Liver (tissue), 9 donors: Measurements from ENCODE around the gene ASTN1. TPM values are rescaled to one million over a fixed set of nuclear protein-coding genes. Genes with fewer than 3 reads are reported as not detected.

Experiments
- DNase-seq: peaks from one replicate; pipeline ENCODE4 v3.0.0-alpha.2; 2017; ENCODE audit warnings: low spot score
- H3K27ac ChIP-seq, 2 donors: one replicate each; pipeline ENCODE4 v1.7.0; 2013; ENCODE audit warnings: inconsistent platforms in 2 of 2, low read length in 2 of 2, control low read depth in 1 of 2, low read depth in 1 of 2, mild to moderate bottlenecking in 1 of 2
- H3K27me3 ChIP-seq, 4 donors: one replicate each; pipeline versions ENCODE4 v1.6.1 to v1.7.0; 2013; ENCODE audit warnings: low read length in 3 of 4, inconsistent platforms in 1 of 4, mild to moderate bottlenecking in 1 of 4, moderate library complexity in 1 of 4; ENCODE audit not compliant: control insufficient read depth in 4 of 4, insufficient read depth in 4 of 4
- H3K36me3 ChIP-seq, 4 donors: one replicate each; pipeline versions ENCODE4 v1.6.1 to v1.7.0; 2013; ENCODE audit warnings: low read length in 3 of 4, mild to moderate bottlenecking in 3 of 4, low read depth in 1 of 4, moderate library complexity in 1 of 4; ENCODE audit not compliant: control insufficient read depth in 4 of 4, insufficient read depth in 3 of 4
- H3K4me1 ChIP-seq, 4 donors: one replicate each; pipeline versions ENCODE4 v1.6.1 to v1.7.0; 2013; ENCODE audit warnings: low read length in 3 of 4, mild to moderate bottlenecking in 3 of 4, moderate library complexity in 1 of 4; ENCODE audit not compliant: control insufficient read depth in 4 of 4, insufficient read depth in 4 of 4
- H3K4me3 ChIP-seq, 3 donors: one replicate each; pipeline versions ENCODE4 v1.6.1 to v1.7.0; 2013; ENCODE audit warnings: low read length in 3 of 3, control low read depth in 1 of 3, low read depth in 1 of 3, mild to moderate bottlenecking in 1 of 3
- H3K9ac ChIP-seq, 2 donors: one replicate each; pipeline ENCODE4 v1.7.0; 2013; ENCODE audit warnings: low read length in 2 of 2, mild to moderate bottlenecking in 2 of 2, moderate library complexity in 2 of 2, control low read depth in 1 of 2, low read depth in 1 of 2
- H3K9me3 ChIP-seq, 4 donors: one replicate each; pipeline versions ENCODE4 v1.6.1 to v1.7.0; 2013; ENCODE audit warnings: low read length in 3 of 4; ENCODE audit not compliant: control insufficient read depth in 4 of 4
- ATF3 ChIP-seq: IDR thresholded peaks from 2 replicates; pipeline ENCODE4 v1.6.1; 2016; ENCODE audit warnings: antibody characterized with exemption
- EGR1 ChIP-seq, 2 donors: IDR thresholded peaks; 2 replicates each; pipeline ENCODE4 v1.6.1; 2016 to 2018; ENCODE audit warnings: antibody characterized with exemption in 2 of 2, low read depth in 2 of 2
- FOXA1 ChIP-seq: IDR thresholded peaks from 2 replicates; pipeline ENCODE4 v1.6.1; 2016; ENCODE audit warnings: antibody characterized with exemption
- FOXA2 ChIP-seq: IDR thresholded peaks from 2 replicates; pipeline ENCODE4 v1.6.1; 2016; ENCODE audit warnings: antibody characterized with exemption
- HNF4A ChIP-seq, 2 donors: conservative IDR thresholded peaks; 2 replicates each; pipeline ENCODE4 v1.6.1; 2016; ENCODE audit warnings: antibody characterized with exemption in 2 of 2, mild to moderate bottlenecking in 2 of 2
- HNF4G ChIP-seq: IDR thresholded peaks from 2 replicates; pipeline ENCODE4 v1.6.1; 2016; ENCODE audit warnings: antibody characterized with exemption
- JUND ChIP-seq, 2 donors: IDR thresholded peaks; 2 replicates each; pipeline ENCODE4 v1.6.1; 2016; ENCODE audit warnings: antibody characterized with exemption in 2 of 2
- MAX ChIP-seq: IDR thresholded peaks from 2 replicates; pipeline ENCODE4 v1.6.1; 2016; ENCODE audit warnings: antibody characterized with exemption
- RAD21 ChIP-seq, 2 donors: IDR thresholded peaks; 2 replicates each; pipeline ENCODE4 v1.6.1; 2016; ENCODE audit warnings: antibody characterized with exemption in 2 of 2, mild to moderate bottlenecking in 2 of 2
- RXRA ChIP-seq, 2 donors: IDR thresholded peaks; 2 replicates each; pipeline ENCODE4 v1.6.1; 2017 to 2018; ENCODE audit warnings: antibody characterized with exemption in 2 of 2, mild to moderate bottlenecking in 1 of 2
- YY1 ChIP-seq: IDR thresholded peaks from 2 replicates; pipeline ENCODE4 v1.6.1; 2016; ENCODE audit warnings: antibody characterized with exemption, mild to moderate bottlenecking
- ZBTB33 ChIP-seq: IDR thresholded peaks from 2 replicates; pipeline ENCODE4 v1.6.1; 2016; ENCODE audit warnings: antibody characterized with exemption
- WGBS: extraction: QIAGEN DNeasy Blood & Tissue Kit; methylation state at CpG from one replicate; pipeline ENCODE4 v1.1.7; 2013; 5-methylcytosine and 5-hydroxymethylcytosine counted together
- polyA plus RNA-seq, 2 donors: library from polyadenylated mRNA; stranded (reverse) in 1 of 2; unstranded in 1 of 2; fragments of 200-250 nt in 1 of 2; fragments of >200 nt in 1 of 2; fragmentation: Nextera tagmentation in 1 of 2; extraction: Ambion mirVana in 1 of 2; gene quantifications; one replicate each; pipeline versions ENCODE4 v1.2.1 to v1.2.3, GENCODE V29; 2013 to 2015
- total RNA-seq, 2 donors: library from RNA; depleted of rRNA; stranded (reverse); fragments of >200 nt; gene quantifications; one replicate each; pipeline ENCODE4 v1.2.3, GENCODE V29; 2014
- donor health status: healthy.
- donor health status: healthy.
- donor health status: healthy.
- donor health status: healthy.
- donor health status: healthy.

Gene ASTN1
- total and polyA plus RNA-seq, 4 donors, result 0.10 to 0.28 (median 0.18) TPM

GRCh38 chr1:177132141-177132540, 32.4 kb downstream of the ASTN1 start (continued):
- TF ChIP-seq ZBTB33, result no peak
- no peak for TF ChIP-seq FOXA1
- no peak for TF ChIP-seq HNF4G

GRCh38 chr1:177131723-177132122, 32.8 kb downstream of the ASTN1 start:
- DNase-seq, result no peak
- H3K4me1 ChIP-seq, result no peaks in the 10 kb centered on the region
- H3K27ac ChIP-seq, result no peak overlapping the region
- H3K9me3 ChIP-seq, result no peaks in the 10 kb centered on the region
- no peak overlapping the region for H3K9ac ChIP-seq
- no peak for TF ChIP-seq RXRA (IDR thresholded peaks at IDR 0.05)
- no peak for TF ChIP-seq ZBTB33
- no peak for TF ChIP-seq YY1
- no peak for TF ChIP-seq EGR1 (IDR thresholded peaks at IDR 0.05; ENCODE audit: low read depth in 2 of 2)
- TF ChIP-seq RAD21 (IDR thresholded peaks at IDR 0.05), result no peak
- peaks cover 0 to 3% (median under 1%) of the 10 kb centered on the region in 4 donors for H3K27me3 ChIP-seq
- WGBS, result 50% methylated on average over 4 of the region's 4 CpGs
- H3K4me3 ChIP-seq, result no peak overlapping the region
- H3K36me3 ChIP-seq, result no peaks in the 10 kb centered on the region

GRCh38 chr1:177130451-177130945, 34.0 kb downstream of the ASTN1 start:
- Histone ChIP-seq H3K9me3 (no peaks in the 10 kb centered on the region), H3K4me1 (no peaks in the 10 kb centered on the region), H3K9ac (no peak overlapping the region), H3K36me3 (no peaks in the 10 kb centered on the region), H3K4me3 (no peak overlapping the region), H3K27me3 (peaks cover 0 to 3% (median 0%) of the 10 kb centered on the region in 4 donors), H3K27ac (no peak overlapping the region)
- 76% methylated on average over 5 of the region's 5 CpGs for WGBS
- no peak for DNase-seq
- no peak for TF ChIP-seq ATF3
- TF ChIP-seq YY1, result no peak
- TF ChIP-seq FOXA2, result no peak
- no peak for TF ChIP-seq EGR1 (IDR thresholded peaks at IDR 0.05; ENCODE audit: low read depth in 2 of 2)
- no peak for TF ChIP-seq MAX
- no peak for TF ChIP-seq JUND (IDR thresholded peaks at IDR 0.05)
- no peak for TF ChIP-seq HNF4A (conservative IDR thresholded peaks at IDR 0.05)
